ENCODE results near the gene LRCH3. TPM values are rescaled to one million over a fixed set of nuclear protein-coding genes. Genes with fewer than 3 reads are reported as not detected.

LRCH3 gene
- total and polyA plus RNA-seq, 9 of the 15 experiments (the other 6 are each of a cell fraction or from before 2014, with no cell fraction given), result 4.6 to 75.3 (median 30.3) TPM

DNA sequence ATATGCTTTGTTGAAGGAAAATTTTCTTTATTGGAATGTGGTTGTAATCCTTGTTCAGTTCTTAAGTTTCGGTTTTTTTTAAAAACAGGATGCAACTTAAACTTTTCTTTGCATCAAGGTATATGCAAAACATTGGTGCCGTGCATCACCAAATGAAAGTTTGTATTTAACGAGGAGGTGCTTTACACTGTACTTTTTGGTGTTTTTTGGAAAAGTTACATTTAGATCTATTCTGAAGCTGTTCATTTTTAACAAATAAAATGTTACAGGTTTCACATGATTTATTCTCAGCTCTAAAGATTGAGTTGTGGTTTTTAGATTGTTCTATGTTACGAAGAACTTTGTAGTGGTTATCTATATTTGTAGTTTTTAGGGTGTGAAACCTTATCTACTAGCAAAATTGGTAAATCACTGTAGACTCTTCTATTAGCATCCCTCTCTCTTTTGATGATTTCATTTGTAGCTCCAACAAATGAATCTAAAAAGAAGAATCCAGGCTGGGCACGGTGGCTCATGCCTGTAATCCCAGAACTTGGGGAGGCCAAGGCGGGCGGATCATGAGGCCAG lies 7.0 kb upstream of the LRCH3 start:
- intact Hi-C loops (cut with micrococcal nuclease), result no loop called here
- Histone ChIP-seq H3K27me3 (ENCODE audit: control insufficient read depth in 2 of 2, insufficient read depth in 2 of 2, low read length in 2 of 2) (no peaks in the 10 kb centered on the region), H3K9me3 (replicated peaks; ENCODE audit: control insufficient read depth, insufficient read depth, low read depth, low read length) (no peaks in the 10 kb centered on the region), H3K79me2 (ENCODE audit: control insufficient read depth, insufficient read depth, low read length) (no peaks in the 10 kb centered on the region), H3K27ac (ENCODE audit: extremely low read depth, low read depth, low read length) (no peak overlapping the region), H3K4me2 (ENCODE audit: insufficient read depth, low read length) (no peak overlapping the region), H3K9me1 (ENCODE audit: control insufficient read depth, insufficient read depth, low read length) (no peaks in the 10 kb centered on the region), H3K4me1 (replicated peaks in 1 of 2; ENCODE audit: control insufficient read depth in 2 of 2, insufficient read depth in 2 of 2, low read length in 2 of 2) (no peaks in the 10 kb centered on the region), H3K36me3 (ENCODE audit: control insufficient read depth, insufficient read depth, low read length) (peaks cover 47% of the 10 kb centered on the region; the same call in 2 of the 3 replicates), H2AFZ (ENCODE audit: low read depth, low read length) (no peak overlapping the region), H3K4me3 (no peak overlapping the region), H4K20me1 (replicated peaks; ENCODE audit: control insufficient read depth, insufficient read depth, low read length) (no peaks in the 10 kb centered on the region), H3K9ac (ENCODE audit: insufficient read depth in 1 of 2, low read depth in 2 of 2, low read length in 2 of 2) (no peak overlapping the region)
- FAIRE-seq (no peak), DNase-seq (ENCODE audit: extremely low read depth in 1 of 4, low spot score in 3 of 4) (no peak), ATAC-seq (no peak)
- no peak for TF ChIP-seq HNRNPL (IDR thresholded peaks at IDR 0.05; ENCODE audit: low read depth, low read length)
- TF ChIP-seq KAT8 (IDR thresholded peaks at IDR 0.05; ENCODE audit: low read depth), result no peak
- 86% methylated on average over 7 of the region's 7 CpGs for WGBS (ENCODE audit: insufficient coverage, low coverage, missing lambda C conversion rate)
- in situ Hi-C loops (cut with MboI), result no loop called here
- no TSS peak for BruUV-seq (replicated peaks)
- POLR2A ChIA-PET, result interaction anchor here (1.7 kb wide), 1 partner anchor 12 kb away, joined by 6 read pairs; no protein-coding TSS in a partner anchor
- CTCF ChIA-PET (ENCODE audit: low intra/inter-chr PET ratio), result no interaction called here

DNA sequence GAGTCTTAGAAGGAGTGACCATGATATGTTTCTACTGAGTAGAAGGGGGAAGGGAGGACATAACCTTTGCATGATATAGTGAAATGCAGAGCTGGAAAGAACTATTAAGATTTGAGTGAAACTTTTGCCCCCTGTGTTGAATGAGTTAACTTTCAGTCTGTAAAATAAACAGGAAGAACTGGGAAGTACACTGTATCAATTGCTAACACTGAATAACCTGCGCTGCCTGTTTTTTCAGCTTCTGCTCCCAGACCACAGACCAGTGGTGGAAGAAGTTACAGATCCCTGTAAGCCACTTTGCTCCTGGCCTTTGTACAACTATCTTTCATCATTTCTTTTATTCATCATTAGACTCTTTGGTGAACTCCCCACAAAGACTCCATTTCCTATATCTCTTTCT lies 3.6 kb upstream of the LRCH3 start:
- intact Hi-C loops (cut with micrococcal nuclease) (no loop called here), in situ Hi-C loops (cut with MboI) (no loop called here)
- ATAC-seq (no peak), DNase-seq (ENCODE audit: extremely low read depth in 1 of 4, low spot score in 3 of 4) (no peak), FAIRE-seq (no peak)
- no peaks in the 10 kb centered on the region for H3K27me3 ChIP-seq (ENCODE audit: control insufficient read depth in 2 of 2, insufficient read depth in 2 of 2, low read length in 2 of 2)
- no peaks in the 10 kb centered on the region for H4K20me1 ChIP-seq (replicated peaks; ENCODE audit: control insufficient read depth, insufficient read depth, low read length)
- peaks cover 23% of the 10 kb centered on the region; the same call in 1 of the 3 replicates for H3K36me3 ChIP-seq (ENCODE audit: control insufficient read depth, insufficient read depth, low read length)
- peaks cover 15% of the 10 kb centered on the region for H3K79me2 ChIP-seq (ENCODE audit: control insufficient read depth, insufficient read depth, low read length)
- H3K9me1 ChIP-seq (ENCODE audit: control insufficient read depth, insufficient read depth, low read length), result no peaks in the 10 kb centered on the region
- no peak overlapping the region for H2AFZ ChIP-seq (ENCODE audit: low read depth, low read length)
- no peak overlapping the region for H3K9ac ChIP-seq (ENCODE audit: insufficient read depth in 1 of 2, low read depth in 2 of 2, low read length in 2 of 2)
- no peaks in the 10 kb centered on the region for H3K9me3 ChIP-seq (replicated peaks; ENCODE audit: control insufficient read depth, insufficient read depth, low read depth, low read length)
- H3K4me1 ChIP-seq (replicated peaks in 1 of 2; ENCODE audit: control insufficient read depth in 2 of 2, insufficient read depth in 2 of 2, low read length in 2 of 2), result peaks cover 0 to 6% of the 10 kb centered on the region in 2 experiments; a peak in 2 of 5 replicates
- no TSS peak for BruUV-seq (replicated peaks)
- no peak overlapping the region for H3K4me2 ChIP-seq (ENCODE audit: insufficient read depth, low read length)
- ChIA-PET POLR2A (no interaction called here), CTCF (ENCODE audit: low intra/inter-chr PET ratio) (no interaction called here)
- WGBS (ENCODE audit: insufficient coverage, low coverage, missing lambda C conversion rate), result 93% methylated on average over 1 of the region's 1 CpG
- no peak overlapping the region for H3K27ac ChIP-seq (ENCODE audit: extremely low read depth, low read depth, low read length)
- H3K4me3 ChIP-seq, result no peak overlapping the region
- TF ChIP-seq HMG20B (CRISPR knock-in tag; IDR thresholded peaks at IDR 0.05) (no peak), ZNF12 (CRISPR knock-in tag; IDR thresholded peaks at IDR 0.05) (no peak), ZNF561 (CRISPR knock-in tag; conservative IDR thresholded peaks at IDR 0.05) (no peak)
- TF ChIP-seq, protein P1, sequence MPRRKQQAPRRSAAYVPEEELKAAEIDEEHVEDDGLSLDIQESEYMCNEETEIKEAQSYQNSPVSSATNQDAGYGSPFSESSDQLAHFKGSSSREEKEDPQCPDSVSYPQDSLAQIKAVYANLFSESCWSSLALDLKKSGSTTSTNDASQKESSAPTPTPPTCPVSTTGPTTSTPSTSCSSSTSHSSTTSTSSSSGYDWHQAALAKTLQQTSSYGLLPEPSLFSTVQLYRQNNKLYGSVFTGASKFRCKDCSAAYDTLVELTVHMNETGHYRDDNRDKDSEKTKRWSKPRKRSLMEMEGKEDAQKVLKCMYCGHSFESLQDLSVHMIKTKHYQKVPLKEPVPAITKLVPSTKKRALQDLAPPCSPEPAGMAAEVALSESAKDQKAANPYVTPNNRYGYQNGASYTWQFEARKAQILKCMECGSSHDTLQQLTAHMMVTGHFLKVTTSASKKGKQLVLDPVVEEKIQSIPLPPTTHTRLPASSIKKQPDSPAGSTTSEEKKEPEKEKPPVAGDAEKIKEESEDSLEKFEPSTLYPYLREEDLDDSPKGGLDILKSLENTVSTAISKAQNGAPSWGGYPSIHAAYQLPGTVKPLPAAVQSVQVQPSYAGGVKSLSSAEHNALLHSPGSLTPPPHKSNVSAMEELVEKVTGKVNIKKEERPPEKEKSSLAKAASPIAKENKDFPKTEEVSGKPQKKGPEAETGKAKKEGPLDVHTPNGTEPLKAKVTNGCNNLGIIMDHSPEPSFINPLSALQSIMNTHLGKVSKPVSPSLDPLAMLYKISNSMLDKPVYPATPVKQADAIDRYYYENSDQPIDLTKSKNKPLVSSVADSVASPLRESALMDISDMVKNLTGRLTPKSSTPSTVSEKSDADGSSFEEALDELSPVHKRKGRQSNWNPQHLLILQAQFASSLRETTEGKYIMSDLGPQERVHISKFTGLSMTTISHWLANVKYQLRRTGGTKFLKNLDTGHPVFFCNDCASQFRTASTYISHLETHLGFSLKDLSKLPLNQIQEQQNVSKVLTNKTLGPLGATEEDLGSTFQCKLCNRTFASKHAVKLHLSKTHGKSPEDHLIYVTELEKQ (CRISPR knock-in tag; IDR thresholded peaks at IDR 0.05), result no peak
- TF ChIP-seq, protein P2, sequence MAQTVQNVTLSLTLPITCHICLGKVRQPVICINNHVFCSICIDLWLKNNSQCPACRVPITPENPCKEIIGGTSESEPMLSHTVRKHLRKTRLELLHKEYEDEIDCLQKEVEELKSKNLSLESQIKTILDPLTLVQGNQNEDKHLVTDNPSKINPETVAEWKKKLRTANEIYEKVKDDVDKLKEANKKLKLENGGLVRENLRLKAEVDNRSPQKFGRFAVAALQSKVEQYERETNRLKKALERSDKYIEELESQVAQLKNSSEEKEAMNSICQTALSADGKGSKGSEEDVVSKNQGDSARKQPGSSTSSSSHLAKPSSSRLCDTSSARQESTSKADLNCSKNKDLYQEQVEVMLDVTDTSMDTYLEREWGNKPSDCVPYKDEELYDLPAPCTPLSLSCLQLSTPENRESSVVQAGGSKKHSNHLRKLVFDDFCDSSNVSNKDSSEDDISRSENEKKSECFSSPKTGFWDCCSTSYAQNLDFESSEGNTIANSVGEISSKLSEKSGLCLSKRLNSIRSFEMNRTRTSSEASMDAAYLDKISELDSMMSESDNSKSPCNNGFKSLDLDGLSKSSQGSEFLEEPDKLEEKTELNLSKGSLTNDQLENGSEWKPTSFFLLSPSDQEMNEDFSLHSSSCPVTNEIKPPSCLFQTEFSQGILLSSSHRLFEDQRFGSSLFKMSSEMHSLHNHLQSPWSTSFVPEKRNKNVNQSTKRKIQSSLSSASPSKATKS (CRISPR knock-in tag; IDR thresholded peaks at IDR 0.05), result no peak
- TF ChIP-seq, protein P3, sequence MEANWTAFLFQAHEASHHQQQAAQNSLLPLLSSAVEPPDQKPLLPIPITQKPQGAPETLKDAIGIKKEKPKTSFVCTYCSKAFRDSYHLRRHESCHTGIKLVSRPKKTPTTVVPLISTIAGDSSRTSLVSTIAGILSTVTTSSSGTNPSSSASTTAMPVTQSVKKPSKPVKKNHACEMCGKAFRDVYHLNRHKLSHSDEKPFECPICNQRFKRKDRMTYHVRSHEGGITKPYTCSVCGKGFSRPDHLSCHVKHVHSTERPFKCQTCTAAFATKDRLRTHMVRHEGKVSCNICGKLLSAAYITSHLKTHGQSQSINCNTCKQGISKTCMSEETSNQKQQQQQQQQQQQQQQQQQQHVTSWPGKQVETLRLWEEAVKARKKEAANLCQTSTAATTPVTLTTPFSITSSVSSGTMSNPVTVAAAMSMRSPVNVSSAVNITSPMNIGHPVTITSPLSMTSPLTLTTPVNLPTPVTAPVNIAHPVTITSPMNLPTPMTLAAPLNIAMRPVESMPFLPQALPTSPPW (CRISPR knock-in tag; IDR thresholded peaks at IDR 0.05), result no peak
